Stimulated activated naive CD8-positive, alpha-beta T cell treated with anti-CD3 and anti-CD28 coated beads, Interleukin-15, amount 100 ng/mL, for 72 hours (primary cell): ENCODE results near the gene TSHZ2.
"Not testable (repeated sequence)": the region's sequence is repeated elsewhere in the genome, so short reads cannot be mapped to it uniquely, and the experiment has no call there.

Experiments used
- ATAC-seq: fragments of 150-1000 bp; cut with Tn5 transposase; 2 replicates; pipeline ENCODE4 v1.10.0; 2021; ENCODE audit warnings: mild to moderate bottlenecking, moderate library complexity
- DNase-seq, 2 donors: peaks; one replicate each; pipeline ENCODE4 v3.0.0; 2021 to 2022
- H3K27ac Mint-ChIP-seq, 2 donors: one replicate each; pipeline ENCODE4 v1.8.0; 2022; ENCODE audit warnings: mild to moderate bottlenecking in 2 of 2, mixed read lengths in 2 of 2, moderate library complexity in 2 of 2
- H3K27me3 Mint-ChIP-seq: one replicate; pipeline ENCODE4 v1.8.0; 2022; ENCODE audit warnings: mixed read lengths
- H3K4me1 Mint-ChIP-seq: one replicate; pipeline ENCODE4 v1.8.0; 2022; ENCODE audit warnings: mild to moderate bottlenecking, mixed read lengths
- H3K4me3 Mint-ChIP-seq, 2 donors: one replicate each; pipeline ENCODE4 v1.8.0; 2022; ENCODE audit warnings: mild to moderate bottlenecking in 2 of 2, mixed read lengths in 2 of 2, moderate library complexity in 1 of 2
- H3K9me3 Mint-ChIP-seq, 2 donors: one replicate each; pipeline ENCODE4 v1.8.0; 2022; ENCODE audit warnings: mixed read lengths in 2 of 2

The TSHZ2 gene

DNA sequence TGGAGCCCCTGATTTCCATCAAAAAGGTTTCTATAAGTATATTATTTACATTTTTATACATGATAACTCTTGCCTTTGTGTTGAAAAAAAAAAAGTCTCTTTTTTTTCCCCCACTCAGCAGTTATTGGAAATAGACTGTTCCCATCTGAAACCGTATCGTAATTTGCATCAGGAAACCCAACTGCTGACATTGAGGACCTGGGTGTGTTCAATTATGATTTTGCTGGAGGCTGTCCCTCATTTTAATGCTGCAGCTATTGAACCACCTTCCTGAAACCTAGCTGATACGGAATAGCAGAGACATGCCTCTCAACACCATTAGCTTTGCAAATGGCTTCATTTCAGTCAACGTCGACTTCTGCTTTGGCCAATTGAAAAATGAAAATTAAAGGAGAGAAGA is 522.6 kb downstream of the TSHZ2 start:
- H3K27me3 Mint-ChIP-seq = peaks cover 21% of the 10 kb centered on the region
- peaks cover 24% of the 10 kb centered on the region for H3K4me1 Mint-ChIP-seq
- ATAC-seq (no peak), DNase-seq (no peak)
- H3K27ac Mint-ChIP-seq = no peak overlapping the region
- no peak overlapping the region for H3K4me3 Mint-ChIP-seq
- H3K9me3 Mint-ChIP-seq = peaks cover 0 to 7% of the 10 kb centered on the region in 2 donors

DNA sequence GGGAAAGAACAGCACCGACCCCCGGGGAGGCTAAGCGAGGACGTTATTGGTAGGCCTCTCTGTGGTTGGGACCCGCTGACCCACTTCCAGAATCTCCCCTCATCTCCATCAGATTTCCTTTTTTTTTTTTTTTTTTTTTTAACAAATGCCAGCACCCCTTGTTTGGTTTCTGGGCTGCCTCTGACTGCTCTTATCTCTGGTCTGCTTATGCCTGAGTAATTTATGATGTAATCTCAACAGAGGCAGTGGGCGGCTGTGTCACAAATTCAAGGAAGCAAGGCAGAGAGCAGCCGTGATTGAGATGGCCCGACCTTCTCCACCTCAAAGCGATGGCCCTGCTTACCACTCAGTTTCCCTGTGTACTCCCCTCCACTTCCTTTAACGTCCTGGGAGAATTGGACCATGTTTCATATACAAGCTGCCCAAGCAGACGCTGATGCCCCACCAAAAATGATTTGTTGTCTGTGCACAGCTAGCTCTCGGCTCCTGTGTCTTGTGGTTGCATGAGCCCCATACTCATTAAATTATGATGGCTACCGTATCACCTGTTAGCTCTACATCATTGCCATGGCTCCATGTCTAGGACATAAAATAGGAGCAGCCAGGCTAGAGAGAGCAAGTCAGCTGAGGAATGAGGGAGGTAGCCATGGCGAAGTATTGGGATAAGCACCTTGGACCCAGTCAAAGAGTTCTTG is 523.4 kb downstream of the TSHZ2 start:
- peaks cover 21% of the 10 kb centered on the region for H3K27me3 Mint-ChIP-seq
- DNase-seq (no peak), ATAC-seq (no peak)
- peaks cover 23% of the 10 kb centered on the region for H3K4me1 Mint-ChIP-seq
- peaks cover 0 to 7% of the 10 kb centered on the region in 2 donors for H3K9me3 Mint-ChIP-seq
- H3K27ac Mint-ChIP-seq = no peak overlapping the region
- H3K4me3 Mint-ChIP-seq = no peak overlapping the region

- Mint-ChIP-seq H3K4me3 (no peak overlapping the region), H3K27ac (no peak overlapping the region), H3K4me1 (peaks cover 6% of the 10 kb centered on the region), H3K9me3 (peaks cover 0 to 7% of the 10 kb centered on the region in 2 donors), H3K27me3 (peaks cover 21% of the 10 kb centered on the region)
- DNase-seq (no peak), ATAC-seq (no peak)
Measured at GRCh38 chr20:53497246-53497645, 525.1 kb downstream of the TSHZ2 start.

GRCh38 chr20:53498341-53498740 is 526.2 kb downstream of the TSHZ2 start:
- no peak overlapping the region for H3K4me3 Mint-ChIP-seq
- no peak for ATAC-seq
- no peak for DNase-seq
- H3K9me3 Mint-ChIP-seq = peaks cover 0 to 7% of the 10 kb centered on the region in 2 donors
- peaks cover 5% of the 10 kb centered on the region for H3K4me1 Mint-ChIP-seq
- H3K27ac Mint-ChIP-seq = no peak overlapping the region
- H3K27me3 Mint-ChIP-seq = peaks cover 21% of the 10 kb centered on the region

- H3K4me1 Mint-ChIP-seq = peaks cover 2% of the 10 kb centered on the region
- no peak for DNase-seq
- H3K9me3 Mint-ChIP-seq = peaks cover 0 to 7% of the 10 kb centered on the region in 2 donors
- H3K27ac Mint-ChIP-seq = no peak overlapping the region
- no peak overlapping the region for H3K4me3 Mint-ChIP-seq
- ATAC-seq = no peak
- H3K27me3 Mint-ChIP-seq = peaks cover 18% of the 10 kb centered on the region
Measured at GRCh38 chr20:53500651-53501050, 528.5 kb downstream of the TSHZ2 start.

DNA sequence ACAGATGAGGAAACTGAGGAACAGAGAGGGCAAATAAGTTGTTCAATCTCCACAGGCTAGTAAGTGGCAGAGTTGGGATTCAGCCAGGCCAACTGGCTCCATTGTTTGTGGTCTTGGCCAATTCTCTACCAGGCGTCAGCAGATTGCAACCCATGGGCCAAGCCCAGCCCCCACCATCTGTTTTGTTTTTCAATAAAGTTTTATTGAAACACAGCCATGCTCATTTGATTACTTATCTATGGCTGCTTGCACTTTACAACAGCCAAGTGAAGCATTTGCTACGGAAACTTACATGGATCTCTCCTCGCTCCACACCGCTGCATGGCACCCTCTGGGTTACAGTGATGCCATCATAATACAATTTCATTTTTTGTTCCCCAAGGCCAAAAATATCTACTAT is 530.7 kb downstream of the TSHZ2 start:
- H3K4me1 Mint-ChIP-seq = no peaks in the 10 kb centered on the region

GRCh38 chr20:53503517-53503919 is 531.4 kb downstream of the TSHZ2 start:
- Mint-ChIP-seq H3K27ac (no peak overlapping the region), H3K27me3 (no peaks in the 10 kb centered on the region), H3K4me3 (no peak overlapping the region), H3K4me1 (no peaks in the 10 kb centered on the region), H3K9me3 (no peaks in the 10 kb centered on the region)
- DNase-seq (no peak), ATAC-seq (no peak)

More for the DNA sequence above, 530.7 kb downstream of the TSHZ2 start:
- H3K4me3 Mint-ChIP-seq = no peak overlapping the region
- H3K27me3 Mint-ChIP-seq = no peaks in the 10 kb centered on the region
- no peak for DNase-seq
- no peaks in the 10 kb centered on the region for H3K9me3 Mint-ChIP-seq
- no peak for ATAC-seq
- no peak overlapping the region for H3K27ac Mint-ChIP-seq

DNA sequence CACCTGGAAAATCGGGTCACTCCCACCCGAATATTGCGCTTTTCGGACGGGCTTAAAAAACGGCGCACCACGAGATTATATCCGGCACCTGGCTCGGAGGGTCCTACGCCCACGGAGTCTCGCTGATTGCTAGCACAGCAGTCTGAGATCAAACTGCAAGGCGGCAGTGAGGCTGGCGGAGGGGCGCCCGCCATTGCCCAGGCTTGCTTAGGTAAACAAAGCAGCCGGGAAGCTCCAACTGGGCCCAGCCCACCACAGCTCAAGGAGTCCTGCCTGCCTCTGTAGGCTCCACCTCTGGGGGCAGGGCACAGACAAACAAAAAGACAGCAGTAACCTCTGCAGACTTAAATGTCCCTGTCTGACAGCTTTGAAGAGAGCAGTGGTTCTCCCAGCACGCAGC is 531.9 kb downstream of the TSHZ2 start:
- not testable (repeated sequence) for H3K9me3 Mint-ChIP-seq, DNase-seq, H3K27ac Mint-ChIP-seq, H3K27me3 Mint-ChIP-seq, H3K4me3 Mint-ChIP-seq, ATAC-seq, H3K4me1 Mint-ChIP-seq

- Mint-ChIP-seq H3K27me3 (no peaks in the 10 kb centered on the region), H3K27ac (no peak overlapping the region), H3K4me1 (no peaks in the 10 kb centered on the region), H3K4me3 (no peak overlapping the region), H3K9me3 (no peaks in the 10 kb centered on the region)
- DNase-seq (no peak), ATAC-seq (no peak)
Measured at GRCh38 chr20:53510262-53510661, 538.1 kb downstream of the TSHZ2 start.

- ATAC-seq (no peak), DNase-seq (no peak)
- no peaks in the 10 kb centered on the region for H3K9me3 Mint-ChIP-seq
- no peaks in the 10 kb centered on the region for H3K27me3 Mint-ChIP-seq
- H3K4me3 Mint-ChIP-seq = no peak overlapping the region
- H3K4me1 Mint-ChIP-seq = no peaks in the 10 kb centered on the region
- no peak overlapping the region for H3K27ac Mint-ChIP-seq
Measured at GRCh38 chr20:53510704-53511103, 538.5 kb downstream of the TSHZ2 start.

DNA sequence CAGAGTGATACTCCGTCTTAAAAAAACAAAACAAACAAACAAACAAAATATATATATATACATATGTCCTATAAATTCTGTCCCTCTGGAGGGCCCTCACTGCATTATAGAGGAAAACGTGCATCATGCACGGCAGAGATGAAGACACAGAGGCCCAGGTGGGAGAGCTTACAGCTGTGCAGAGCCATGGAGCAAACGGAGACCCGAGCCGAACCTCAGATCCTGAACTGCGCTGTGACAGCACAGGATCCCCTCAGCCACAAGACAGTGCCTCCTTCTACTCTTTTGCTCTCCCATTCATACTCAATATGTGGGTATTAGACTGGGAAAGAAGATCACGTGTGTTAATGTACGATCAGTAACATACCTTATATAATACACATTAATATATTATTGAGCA is 539.9 kb downstream of the TSHZ2 start:
- no peak for DNase-seq
- H3K4me3 Mint-ChIP-seq = no peak overlapping the region

GRCh38 chr20:53513168-53513488 is 541.0 kb downstream of the TSHZ2 start:
- Mint-ChIP-seq H3K4me1 (no peaks in the 10 kb centered on the region), H3K27ac (no peak overlapping the region), H3K27me3 (no peaks in the 10 kb centered on the region), H3K4me3 (no peak overlapping the region), H3K9me3 (no peaks in the 10 kb centered on the region)
- ATAC-seq (no peak), DNase-seq (no peak)

More for the DNA sequence above, 539.9 kb downstream of the TSHZ2 start:
- Mint-ChIP-seq H3K9me3 (no peaks in the 10 kb centered on the region), H3K27ac (no peak overlapping the region), H3K27me3 (no peaks in the 10 kb centered on the region), H3K4me1 (no peaks in the 10 kb centered on the region)
- ATAC-seq = no peak

- Mint-ChIP-seq H3K27ac (no peak overlapping the region), H3K4me3 (no peak overlapping the region), H3K9me3 (no peaks in the 10 kb centered on the region), H3K4me1 (no peaks in the 10 kb centered on the region), H3K27me3 (no peaks in the 10 kb centered on the region)
- ATAC-seq (no peak), DNase-seq (no peak)
Measured at GRCh38 chr20:53513489-53514298, 541.5 kb downstream of the TSHZ2 start.

DNA sequence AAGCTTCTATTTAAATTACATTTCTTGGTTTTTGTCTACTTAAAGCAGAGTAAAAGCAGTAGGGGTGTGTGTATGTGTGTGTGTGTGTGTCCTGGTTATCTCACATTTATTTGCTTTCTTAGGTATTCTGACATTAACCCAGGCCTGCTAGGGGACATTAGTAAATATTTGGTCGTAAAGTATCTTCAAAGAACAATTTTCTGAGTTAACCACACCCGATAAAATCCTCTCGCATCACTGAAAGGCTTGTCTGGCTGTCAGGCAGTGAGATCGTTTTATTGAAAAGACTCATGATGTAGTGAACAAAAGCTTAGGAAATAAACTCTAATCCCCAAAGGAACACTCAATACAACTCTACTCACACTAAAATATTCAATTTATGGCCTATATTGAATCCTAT is 543.6 kb downstream of the TSHZ2 start:
- no peaks in the 10 kb centered on the region for H3K9me3 Mint-ChIP-seq
- no peak overlapping the region for H3K4me3 Mint-ChIP-seq
- H3K27ac Mint-ChIP-seq = no peak overlapping the region
- ATAC-seq = no peak
- no peaks in the 10 kb centered on the region for H3K27me3 Mint-ChIP-seq
- DNase-seq = no peak
- no peaks in the 10 kb centered on the region for H3K4me1 Mint-ChIP-seq

GRCh38 chr20:53517146-53517545 is 545.0 kb downstream of the TSHZ2 start:
- no peaks in the 10 kb centered on the region for H3K4me1 Mint-ChIP-seq
- DNase-seq (no peak), ATAC-seq (no peak)
- H3K27me3 Mint-ChIP-seq = no peaks in the 10 kb centered on the region
- H3K4me3 Mint-ChIP-seq = no peak overlapping the region
- no peaks in the 10 kb centered on the region for H3K9me3 Mint-ChIP-seq
- H3K27ac Mint-ChIP-seq = no peak overlapping the region

GRCh38 chr20:53521421-53521820 is 549.3 kb downstream of the TSHZ2 start:
- not testable (repeated sequence) for H3K27me3 Mint-ChIP-seq, H3K9me3 Mint-ChIP-seq, H3K27ac Mint-ChIP-seq, DNase-seq, H3K4me1 Mint-ChIP-seq, H3K4me3 Mint-ChIP-seq, ATAC-seq
